Skeletal muscle satellite cell (primary cell): ENCODE results near the gene DCAF6. TPM values are rescaled to one million over a fixed set of nuclear protein-coding genes. Genes with fewer than 3 reads are reported as not detected.
"Not testable (repeated sequence)": the region's sequence is repeated elsewhere in the genome, so short reads cannot be mapped to it uniquely, and the experiment has no call there.

ENCODE experiments used
- H3K27me3 ChIP-seq: 2 replicates; pipeline ENCODE4 v1.7.0; 2013; ENCODE audit warnings: low read length; ENCODE audit not compliant: control insufficient read depth, insufficient read depth
- H3K36me3 ChIP-seq: 2 replicates; pipeline ENCODE4 v1.7.0; 2013; ENCODE audit warnings: mild to moderate bottlenecking, control low read depth, low read length; ENCODE audit not compliant: insufficient read depth
- H3K4me1 ChIP-seq: 2 replicates; pipeline ENCODE4 v1.7.0; 2013; ENCODE audit warnings: low read length; ENCODE audit not compliant: control insufficient read depth, insufficient read depth
- H3K4me2 ChIP-seq: 2 replicates; pipeline ENCODE4 v1.7.0; 2013; ENCODE audit warnings: mild to moderate bottlenecking, low read length
- H3K4me3 ChIP-seq: 2 replicates; pipeline ENCODE4 v1.7.0; 2013; ENCODE audit warnings: low read length
- H3K9ac ChIP-seq: 2 replicates; pipeline ENCODE4 v1.7.0; 2013; ENCODE audit warnings: mild to moderate bottlenecking, low read depth, low read length, moderate library complexity
- H3K9me3 ChIP-seq: replicated peaks from 2 replicates; pipeline ENCODE4 v1.7.0; 2013; ENCODE audit warnings: mild to moderate bottlenecking, control low read depth, low read length
- total RNA-seq: library from RNA; depleted of rRNA; stranded (reverse); fragments of >200 nt; gene quantifications from 2 replicates; pipeline ENCODE4 v1.2.3, GENCODE V29; 2012; rRNA removed

DCAF6 gene
- 42.6 and 52.7 TPM in 2 replicates for total RNA-seq

GRCh38 chr1:167936068-167936929, at the start of gene DCAF6:
DCAF6 (plus strand) TSS chr1:167936683; CDS start chr1:167936912, 229 bp downstream.
- Histone ChIP-seq H3K36me3 (no peaks in the 10 kb centered on the region), H3K9me3 (no peaks in the 10 kb centered on the region), H3K27me3 (no peaks in the 10 kb centered on the region), H3K4me2 (peak within 1 kb of the TSS; percentile 95), H3K4me1 (peaks cover 19% of the 10 kb centered on the region), H3K9ac (peak within 1 kb of the TSS; percentile 95), H3K4me3 (peak within 1 kb of the TSS; percentile 69)

GRCh38 chr1:167887187-167887586, 49.3 kb upstream of the DCAF6 start:
- H3K4me2 ChIP-seq, H3K36me3 ChIP-seq, H3K27me3 ChIP-seq, H3K9ac ChIP-seq, H3K4me1 ChIP-seq, H3K4me3 ChIP-seq, H3K9me3 ChIP-seq: not testable (repeated sequence)

GRCh38 chr1:167890400-167890799, 46.1 kb upstream of the DCAF6 start:
- Histone ChIP-seq H3K4me3 (no peak overlapping the region), H3K27me3 (no peaks in the 10 kb centered on the region), H3K4me2 (no peak overlapping the region), H3K36me3 (no peaks in the 10 kb centered on the region), H3K9me3 (no peaks in the 10 kb centered on the region), H3K4me1 (no peaks in the 10 kb centered on the region), H3K9ac (no peak overlapping the region)

GRCh38 chr1:167893798-167894197, 42.7 kb upstream of the DCAF6 start:
- no peak overlapping the region for H3K4me2 ChIP-seq
- H3K9me3 ChIP-seq, result no peaks in the 10 kb centered on the region
- H3K27me3 ChIP-seq, result no peaks in the 10 kb centered on the region
- no peaks in the 10 kb centered on the region for H3K36me3 ChIP-seq
- no peaks in the 10 kb centered on the region for H3K4me1 ChIP-seq
- no peak overlapping the region for H3K4me3 ChIP-seq
- no peak overlapping the region for H3K9ac ChIP-seq

- no peak overlapping the region for H3K4me3 ChIP-seq
- H3K9me3 ChIP-seq, result no peaks in the 10 kb centered on the region
- H3K36me3 ChIP-seq, result no peaks in the 10 kb centered on the region
- H3K9ac ChIP-seq, result no peak overlapping the region
- no peaks in the 10 kb centered on the region for H3K27me3 ChIP-seq
- peaks cover 6% of the 10 kb centered on the region for H3K4me1 ChIP-seq
- no peak overlapping the region for H3K4me2 ChIP-seq
Observed at GRCh38 chr1:167898578-167899222, 37.8 kb upstream of the DCAF6 start.

GRCh38 chr1:167899253-167899681, 37.2 kb upstream of the DCAF6 start:
- Histone ChIP-seq H3K27me3 (no peaks in the 10 kb centered on the region), H3K36me3 (no peaks in the 10 kb centered on the region), H3K4me2 (no peak overlapping the region), H3K9ac (no peak overlapping the region), H3K4me1 (peaks cover 7% of the 10 kb centered on the region), H3K4me3 (no peak overlapping the region), H3K9me3 (no peaks in the 10 kb centered on the region)

- Histone ChIP-seq H3K27me3 (no peaks in the 10 kb centered on the region), H3K9me3 (no peaks in the 10 kb centered on the region), H3K9ac (no peak overlapping the region), H3K4me2 (no peak overlapping the region), H3K36me3 (no peaks in the 10 kb centered on the region), H3K4me1 (peaks cover 18% of the 10 kb centered on the region), H3K4me3 (no peak overlapping the region)
Observed at GRCh38 chr1:167900907-167901306, 35.6 kb upstream of the DCAF6 start.

- peak overlapping the region; percentile 22 for H3K9ac ChIP-seq
- no peak overlapping the region for H3K4me2 ChIP-seq
- H3K9me3 ChIP-seq, result no peaks in the 10 kb centered on the region
- peaks cover 12% of the 10 kb centered on the region for H3K4me1 ChIP-seq
- no peaks in the 10 kb centered on the region for H3K27me3 ChIP-seq
- no peak overlapping the region for H3K4me3 ChIP-seq
- H3K36me3 ChIP-seq, result no peaks in the 10 kb centered on the region
Observed at GRCh38 chr1:167904652-167905130, 31.8 kb upstream of the DCAF6 start.

GRCh38 chr1:167905182-167905581, 31.3 kb upstream of the DCAF6 start:
- Histone ChIP-seq H3K9me3 (no peaks in the 10 kb centered on the region), H3K27me3 (no peaks in the 10 kb centered on the region), H3K4me1 (peaks cover 12% of the 10 kb centered on the region), H3K9ac (no peak overlapping the region), H3K4me3 (no peak overlapping the region), H3K4me2 (no peak overlapping the region), H3K36me3 (no peaks in the 10 kb centered on the region)

GRCh38 chr1:167905671-167906070, 30.8 kb upstream of the DCAF6 start:
- Histone ChIP-seq H3K4me3 (no peak overlapping the region), H3K4me2 (no peak overlapping the region), H3K36me3 (no peaks in the 10 kb centered on the region), H3K27me3 (no peaks in the 10 kb centered on the region), H3K9ac (no peak overlapping the region), H3K9me3 (no peaks in the 10 kb centered on the region), H3K4me1 (peaks cover 12% of the 10 kb centered on the region)

- no peaks in the 10 kb centered on the region for H3K36me3 ChIP-seq
- no peak overlapping the region for H3K4me3 ChIP-seq
- no peak overlapping the region for H3K4me2 ChIP-seq
- no peaks in the 10 kb centered on the region for H3K9me3 ChIP-seq
- peaks cover 7% of the 10 kb centered on the region for H3K4me1 ChIP-seq
- no peaks in the 10 kb centered on the region for H3K27me3 ChIP-seq
- H3K9ac ChIP-seq, result no peak overlapping the region
Observed at GRCh38 chr1:167909691-167910180, 26.7 kb upstream of the DCAF6 start.
